Measurements from ENCODE around the gene CCDC107. TPM values are rescaled to one million over a fixed set of nuclear protein-coding genes. Genes with fewer than 3 reads are reported as not detected.

The CCDC107 gene
- total RNA-seq, 1 experiment from 2014 or later, result 16.4 TPM

DNA sequence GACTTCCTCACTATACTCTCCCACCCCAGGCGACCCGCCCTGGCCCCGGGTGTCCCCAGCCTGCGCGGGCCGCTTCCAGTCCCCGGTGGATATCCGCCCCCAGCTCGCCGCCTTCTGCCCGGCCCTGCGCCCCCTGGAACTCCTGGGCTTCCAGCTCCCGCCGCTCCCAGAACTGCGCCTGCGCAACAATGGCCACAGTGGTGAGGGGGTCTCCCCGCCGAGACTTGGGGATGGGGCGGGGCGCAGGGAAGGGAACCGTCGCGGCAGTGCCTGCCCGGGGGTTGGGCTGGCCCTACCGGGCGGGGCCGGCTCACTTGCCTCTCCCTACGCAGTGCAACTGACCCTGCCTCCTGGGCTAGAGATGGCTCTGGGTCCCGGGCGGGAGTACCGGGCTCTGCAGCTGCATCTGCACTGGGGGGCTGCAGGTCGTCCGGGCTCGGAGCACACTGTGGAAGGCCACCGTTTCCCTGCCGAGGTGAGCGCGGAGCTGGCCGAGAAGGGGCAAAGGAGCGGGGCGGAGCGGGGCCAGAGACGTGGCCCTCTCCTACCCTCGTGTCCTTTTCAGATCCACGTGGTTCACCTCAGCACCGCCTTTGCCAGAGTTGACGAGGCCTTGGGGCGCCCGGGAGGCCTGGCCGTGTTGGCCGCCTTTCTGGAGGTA, 17.8 kb downstream of the CCDC107 start:
- no peak for TF ChIP-seq EZH2 (IDR thresholded peaks at IDR 0.05; ENCODE audit: borderline replicate concordance, low read depth, low read length, poor library complexity, severe bottlenecking)
- TF ChIP-seq, protein P1, sequence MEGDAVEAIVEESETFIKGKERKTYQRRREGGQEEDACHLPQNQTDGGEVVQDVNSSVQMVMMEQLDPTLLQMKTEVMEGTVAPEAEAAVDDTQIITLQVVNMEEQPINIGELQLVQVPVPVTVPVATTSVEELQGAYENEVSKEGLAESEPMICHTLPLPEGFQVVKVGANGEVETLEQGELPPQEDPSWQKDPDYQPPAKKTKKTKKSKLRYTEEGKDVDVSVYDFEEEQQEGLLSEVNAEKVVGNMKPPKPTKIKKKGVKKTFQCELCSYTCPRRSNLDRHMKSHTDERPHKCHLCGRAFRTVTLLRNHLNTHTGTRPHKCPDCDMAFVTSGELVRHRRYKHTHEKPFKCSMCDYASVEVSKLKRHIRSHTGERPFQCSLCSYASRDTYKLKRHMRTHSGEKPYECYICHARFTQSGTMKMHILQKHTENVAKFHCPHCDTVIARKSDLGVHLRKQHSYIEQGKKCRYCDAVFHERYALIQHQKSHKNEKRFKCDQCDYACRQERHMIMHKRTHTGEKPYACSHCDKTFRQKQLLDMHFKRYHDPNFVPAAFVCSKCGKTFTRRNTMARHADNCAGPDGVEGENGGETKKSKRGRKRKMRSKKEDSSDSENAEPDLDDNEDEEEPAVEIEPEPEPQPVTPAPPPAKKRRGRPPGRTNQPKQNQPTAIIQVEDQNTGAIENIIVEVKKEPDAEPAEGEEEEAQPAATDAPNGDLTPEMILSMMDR (conservative IDR thresholded peaks at IDR 0.05; ENCODE audit: low read depth, low read length), result no peak
- H3K4me1 ChIP-seq (ENCODE audit: insufficient read depth, low read length, poor library complexity, severe bottlenecking), result no peaks in the 10 kb centered on the region
- intact Hi-C loops (cut with micrococcal nuclease; ENCODE audit: unreplicated experiment), result no loop called here
- BruUV-seq (replicated peaks), result no TSS peak
- peak overlapping the region; percentile 44 for H3K4me3 ChIP-seq (ENCODE audit: low read depth, low read length, poor library complexity, severe bottlenecking)
- H3K36me3 ChIP-seq (ENCODE audit: insufficient read depth, low read length, poor library complexity, severe bottlenecking), result no peaks in the 10 kb centered on the region
- H3K27ac ChIP-seq (ENCODE audit: low read depth, low read length, poor library complexity, severe bottlenecking), result peak overlapping the region; percentile 19
- ChIA-PET CTCF (interaction anchor here (0.7 kb wide), 1 partner anchor 65 kb away, joined by 3 read pairs; no protein-coding TSS in a partner anchor), POLR2A (ENCODE audit: low non-redundant PET) (interaction anchor here (0.6 kb wide), 2 partner anchors 14 to 80 kb away, joined by 3 to 4 read pairs; no protein-coding TSS in a partner anchor)
- H3K27me3 ChIP-seq (replicated peaks; ENCODE audit: insufficient read depth, low read depth, low read length, poor library complexity), result no peaks in the 10 kb centered on the region
- no peaks in the 10 kb centered on the region for H3K9me3 ChIP-seq (ENCODE audit: low read depth, low read length, poor library complexity, severe bottlenecking)
- peak; percentile 38 for DNase-seq (ENCODE audit: low spot score)

DNA sequence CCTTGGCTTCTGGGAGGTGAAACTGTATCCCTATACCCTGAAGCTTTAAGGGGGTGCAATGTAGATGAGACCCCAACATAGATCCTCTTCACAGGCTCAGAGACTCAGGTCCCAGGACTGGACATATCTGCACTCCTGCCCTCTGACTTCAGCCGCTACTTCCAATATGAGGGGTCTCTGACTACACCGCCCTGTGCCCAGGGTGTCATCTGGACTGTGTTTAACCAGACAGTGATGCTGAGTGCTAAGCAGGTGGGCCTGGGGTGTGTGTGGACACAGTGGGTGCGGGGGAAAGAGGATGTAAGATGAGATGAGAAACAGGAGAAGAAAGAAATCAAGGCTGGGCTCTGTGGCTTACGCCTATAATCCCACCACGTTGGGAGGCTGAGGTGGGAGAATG, 21.0 kb downstream of the CCDC107 start:
- Histone ChIP-seq H3K4me3 (ENCODE audit: low read depth, low read length, poor library complexity, severe bottlenecking) (no peak overlapping the region), H3K9me3 (ENCODE audit: low read depth, low read length, poor library complexity, severe bottlenecking) (no peaks in the 10 kb centered on the region), H3K36me3 (ENCODE audit: insufficient read depth, low read length, poor library complexity, severe bottlenecking) (no peaks in the 10 kb centered on the region), H3K27ac (ENCODE audit: low read depth, low read length, poor library complexity, severe bottlenecking) (no peak overlapping the region), H3K4me1 (ENCODE audit: insufficient read depth, low read length, poor library complexity, severe bottlenecking) (no peaks in the 10 kb centered on the region), H3K27me3 (replicated peaks; ENCODE audit: insufficient read depth, low read depth, low read length, poor library complexity) (no peaks in the 10 kb centered on the region)
- no peak for DNase-seq (ENCODE audit: low spot score)
- no TSS peak for BruUV-seq (replicated peaks)
- TF ChIP-seq EZH2 (IDR thresholded peaks at IDR 0.05; ENCODE audit: borderline replicate concordance, low read depth, low read length, poor library complexity, severe bottlenecking), result no peak
- TF ChIP-seq, protein P1 (conservative IDR thresholded peaks at IDR 0.05; ENCODE audit: low read depth, low read length), result no peak
- intact Hi-C loops (cut with micrococcal nuclease; ENCODE audit: unreplicated experiment), result no loop called here
- POLR2A ChIA-PET (ENCODE audit: low non-redundant PET), result no interaction called here
- CTCF ChIA-PET, result no interaction called here

DNA sequence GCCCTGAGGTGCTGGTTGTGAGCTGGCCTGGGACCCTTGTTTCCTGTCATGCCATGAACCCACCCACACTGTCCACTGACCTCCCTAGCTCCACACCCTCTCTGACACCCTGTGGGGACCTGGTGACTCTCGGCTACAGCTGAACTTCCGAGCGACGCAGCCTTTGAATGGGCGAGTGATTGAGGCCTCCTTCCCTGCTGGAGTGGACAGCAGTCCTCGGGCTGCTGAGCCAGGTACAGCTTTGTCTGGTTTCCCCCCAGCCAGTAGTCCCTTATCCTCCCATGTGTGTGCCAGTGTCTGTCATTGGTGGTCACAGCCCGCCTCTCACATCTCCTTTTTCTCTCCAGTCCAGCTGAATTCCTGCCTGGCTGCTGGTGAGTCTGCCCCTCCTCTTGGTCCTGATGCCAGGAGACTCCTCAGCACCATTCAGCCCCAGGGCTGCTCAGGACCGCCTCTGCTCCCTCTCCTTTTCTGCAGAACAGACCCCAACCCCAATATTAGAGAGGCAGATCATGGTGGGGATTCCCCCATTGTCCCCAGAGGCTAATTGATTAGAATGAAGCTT, 21.8 kb downstream of the CCDC107 start:
- Histone ChIP-seq H3K27ac (ENCODE audit: low read depth, low read length, poor library complexity, severe bottlenecking) (no peak overlapping the region), H3K9me3 (ENCODE audit: low read depth, low read length, poor library complexity, severe bottlenecking) (no peaks in the 10 kb centered on the region), H3K27me3 (replicated peaks; ENCODE audit: insufficient read depth, low read depth, low read length, poor library complexity) (no peaks in the 10 kb centered on the region), H3K4me1 (ENCODE audit: insufficient read depth, low read length, poor library complexity, severe bottlenecking) (no peaks in the 10 kb centered on the region), H3K4me3 (ENCODE audit: low read depth, low read length, poor library complexity, severe bottlenecking) (no peak overlapping the region), H3K36me3 (ENCODE audit: insufficient read depth, low read length, poor library complexity, severe bottlenecking) (peaks cover 5% of the 10 kb centered on the region)
- ChIA-PET POLR2A (ENCODE audit: low non-redundant PET) (no interaction called here), CTCF (no interaction called here)
- no TSS peak for BruUV-seq (replicated peaks)
- intact Hi-C loops (cut with micrococcal nuclease; ENCODE audit: unreplicated experiment), result no loop called here
- no peak for DNase-seq (ENCODE audit: low spot score)
- TF ChIP-seq, protein P1 (conservative IDR thresholded peaks at IDR 0.05; ENCODE audit: low read depth, low read length), result no peak
- no peak for TF ChIP-seq EZH2 (IDR thresholded peaks at IDR 0.05; ENCODE audit: borderline replicate concordance, low read depth, low read length, poor library complexity, severe bottlenecking)
